HG02798 (cell line): ENCODE data around the gene PRR29.

Experiments
- ATAC-seq: cut with Tn5 transposase; IDR thresholded peaks from one replicate; pipeline ENCODE4 v1.9.1; 2021; ENCODE audit warnings: mild to moderate bottlenecking; ENCODE audit not compliant: unreplicated experiment, poor library complexity

The PRR29 gene

GRCh38 chr17:63998050-63998720, at the start of gene PRR29:
Gene PRR29, plus strand, starts transcription at chr17:63998351. Its CDS starts 14 bp downstream, at chr17:63998365.
- peak; percentile 65 for ATAC-seq

GRCh38 chr17:63948521-63948920, 49.6 kb upstream of the PRR29 start:
- no peak for ATAC-seq

- ATAC-seq: no peak
These were observed 48.4 kb upstream of the PRR29 start for GRCh38 chr17:63949576-63950250.

- no peak for ATAC-seq
These were observed 46.9 kb upstream of the PRR29 start for GRCh38 chr17:63950940-63951907.

- ATAC-seq: peak; percentile 43
These were observed 43.6 kb upstream of the PRR29 start for GRCh38 chr17:63954402-63955063.

- no peak for ATAC-seq
These were observed 42.9 kb upstream of the PRR29 start for GRCh38 chr17:63955232-63955631.

- no peak for ATAC-seq
These were observed 42.4 kb upstream of the PRR29 start for GRCh38 chr17:63955791-63956190.

- no peak for ATAC-seq
These were observed 41.7 kb upstream of the PRR29 start for GRCh38 chr17:63956296-63956920.

GRCh38 chr17:63960006-63960405, 38.1 kb upstream of the PRR29 start:
- ATAC-seq: no peak

- ATAC-seq: no peak
These were observed 37.7 kb upstream of the PRR29 start for GRCh38 chr17:63960430-63960829.

- ATAC-seq: peak; percentile 37
These were observed 36.6 kb upstream of the PRR29 start for GRCh38 chr17:63961355-63962212.

GRCh38 chr17:63962298-63962744, 35.8 kb upstream of the PRR29 start:
- ATAC-seq: no peak

- ATAC-seq: no peak
These were observed 35.0 kb upstream of the PRR29 start for GRCh38 chr17:63963123-63963522.

GRCh38 chr17:63966646-63967264, 31.4 kb upstream of the PRR29 start:
- no peak for ATAC-seq

- ATAC-seq: no peak
These were observed 30.2 kb upstream of the PRR29 start for GRCh38 chr17:63967953-63968352.

- no peak for ATAC-seq
These were observed 28.9 kb upstream of the PRR29 start for GRCh38 chr17:63969278-63969677.

GRCh38 chr17:63972796-63973195, 25.4 kb upstream of the PRR29 start, which contains the start of gene SCN4A:
Gene SCN4A, minus strand, starts transcription at chr17:63972918. Its CDS starts 77 bp downstream, at chr17:63972841.
- no peak for ATAC-seq

GRCh38 chr17:63973247-63973646, 24.9 kb upstream of the PRR29 start:
- ATAC-seq: no peak
